ENCODE measurements around the gene MAP7.

Gene MAP7

DNA sequence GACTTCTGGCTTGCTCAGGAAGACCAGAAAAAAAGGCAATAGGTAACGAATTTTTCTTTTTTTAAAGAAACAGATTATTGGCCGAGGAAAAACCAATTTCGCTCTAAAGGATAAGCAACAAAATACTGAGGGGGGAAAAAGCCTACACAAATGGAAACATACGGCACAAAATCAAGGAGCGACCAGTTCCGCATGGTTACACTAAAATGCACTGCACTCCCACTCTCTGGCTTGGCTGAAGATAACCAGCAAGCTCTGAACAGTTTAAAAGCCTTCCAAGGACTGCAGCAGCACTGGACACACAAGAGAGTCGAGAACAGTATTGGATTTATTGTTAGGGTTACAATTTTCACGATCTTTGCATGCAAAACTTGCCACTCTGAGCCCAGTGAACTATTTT, 881 bp upstream of the MAP7 start:
- TF ChIP-seq CTCF (IDR thresholded peaks at IDR 0.05; ENCODE audit: control extremely low read depth, extremely low read depth, low read depth, missing control alignments) = no peak
- ChIA-PET CTCF (interaction anchor here (0.7 to 1.9 kb wide), 7 partner anchors 8 to 50 kb away, joined by 3 to 8 read pairs (median 3); no protein-coding TSS in a partner anchor), POLR2A (no interaction called here)
- no peak for DNase-seq (ENCODE audit: extremely low spot score)

- no peak for TF ChIP-seq CTCF (IDR thresholded peaks at IDR 0.05; ENCODE audit: control extremely low read depth, extremely low read depth, low read depth, missing control alignments)
- CTCF ChIA-PET = interaction anchor here (0.6 to 1.9 kb wide), 7 partner anchors 8 to 217 kb away, joined by 3 to 8 read pairs (median 4); no protein-coding TSS in a partner anchor
- DNase-seq (ENCODE audit: extremely low spot score) = peak; percentile 65
- POLR2A ChIA-PET = no interaction called here
Measured at GRCh38 chr6:136550045-136550329, 235 bp downstream of the MAP7 start.

- no peak for DNase-seq (ENCODE audit: extremely low spot score)
- TF ChIP-seq CTCF (IDR thresholded peaks at IDR 0.05; ENCODE audit: control extremely low read depth, extremely low read depth, low read depth, missing control alignments) = no peak
- POLR2A ChIA-PET = no interaction called here
- CTCF ChIA-PET = interaction anchor here (0.6 to 1.9 kb wide), 8 partner anchors 8 to 217 kb away, joined by 3 to 8 read pairs (median 4); no protein-coding TSS in a partner anchor
Measured at GRCh38 chr6:136549300-136550044, 750 bp downstream of the MAP7 start.

DNA sequence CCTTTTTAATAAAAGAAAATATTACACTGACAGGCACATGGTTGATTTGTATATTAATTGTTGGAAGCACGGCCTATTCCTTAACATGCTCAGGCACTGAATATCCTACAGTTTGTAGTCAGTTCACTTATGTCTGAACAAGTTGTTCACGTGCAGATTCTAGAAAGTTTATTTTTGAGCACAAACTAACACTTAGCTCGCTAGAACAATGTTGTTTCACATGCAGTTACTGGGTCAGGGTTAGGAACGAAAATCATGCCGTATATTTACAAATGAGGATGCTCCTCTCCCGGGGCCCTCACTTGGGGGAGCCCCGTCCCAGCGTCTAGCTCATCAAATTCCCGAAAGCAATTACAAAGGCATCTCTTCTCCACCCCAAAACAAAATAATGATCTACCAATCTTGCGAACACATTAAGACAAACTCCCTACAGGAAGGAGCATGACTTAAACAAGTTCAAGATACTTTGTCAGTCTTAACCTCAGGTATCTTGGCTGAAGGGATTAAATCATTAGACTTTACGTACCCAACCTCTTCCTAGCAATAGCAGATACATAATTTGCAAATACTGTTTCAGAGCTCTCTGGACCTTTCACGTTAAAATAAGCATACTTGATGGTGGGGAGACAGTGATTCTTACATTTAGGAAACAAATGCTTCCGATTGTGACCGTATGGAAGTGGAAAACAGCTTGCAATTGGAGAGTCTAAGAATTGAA, 1.5 kb downstream of the MAP7 start:
- DNase-seq (ENCODE audit: extremely low spot score) = no peak
- ChIA-PET CTCF (interaction anchor here (1.1 to 1.9 kb wide), 2 partner anchors 9 to 15 kb away, joined by 3 to 4 read pairs; no protein-coding TSS in a partner anchor), POLR2A (no interaction called here)
- TF ChIP-seq CTCF (IDR thresholded peaks at IDR 0.05; ENCODE audit: control extremely low read depth, extremely low read depth, low read depth, missing control alignments) = no peak

DNA sequence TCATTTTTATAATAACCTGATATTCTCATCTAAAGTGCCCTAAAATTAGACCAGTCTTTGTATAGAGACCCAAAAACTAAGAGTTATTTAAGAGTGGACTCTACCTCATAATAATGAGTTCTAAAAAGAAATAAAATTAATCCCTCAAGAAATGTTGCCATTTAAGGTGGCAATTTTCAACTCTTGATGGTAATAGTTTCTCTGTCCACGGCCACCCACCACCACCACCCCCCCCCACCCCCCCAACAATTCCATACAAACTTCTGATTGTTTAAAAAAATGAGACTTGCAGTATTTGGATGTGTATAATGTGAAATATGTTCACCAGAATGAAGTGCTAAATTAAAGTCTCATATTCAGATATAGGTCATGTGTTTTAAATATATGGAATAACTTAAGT, 2.4 kb downstream of the MAP7 start:
- ChIA-PET POLR2A (no interaction called here), CTCF (interaction anchor here (1.2 kb wide), 1 partner anchor 48 kb away, joined by 3 read pairs; no protein-coding TSS in a partner anchor)
- no peak for DNase-seq (ENCODE audit: extremely low spot score)
- TF ChIP-seq CTCF (IDR thresholded peaks at IDR 0.05; ENCODE audit: control extremely low read depth, extremely low read depth, low read depth, missing control alignments) = no peak

DNA sequence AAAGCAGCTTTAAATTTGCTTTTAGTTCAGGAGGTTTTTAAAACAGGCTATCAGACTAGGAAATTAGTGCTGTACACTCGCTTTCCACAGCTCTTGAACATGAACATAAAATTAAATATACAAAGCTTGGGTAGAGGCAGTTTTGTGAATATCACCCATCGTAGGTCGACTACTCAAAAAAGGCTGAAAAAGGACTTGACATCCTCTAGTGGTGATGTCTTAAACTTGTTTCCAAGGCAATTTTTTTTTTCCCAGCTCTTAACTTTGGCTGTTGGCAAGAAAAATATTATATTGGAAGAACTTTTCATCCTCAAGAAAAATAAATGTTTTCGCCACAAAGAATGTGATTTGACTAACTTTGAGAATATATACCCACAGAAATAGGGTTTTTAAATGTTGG, 2.9 kb downstream of the MAP7 start:
- CTCF ChIA-PET = interaction anchor here (0.7 to 1.2 kb wide), 3 partner anchors 9 to 48 kb away, joined by 3 read pairs; no protein-coding TSS in a partner anchor
- peak; percentile 38 for TF ChIP-seq CTCF (IDR thresholded peaks at IDR 0.05; ENCODE audit: control extremely low read depth, extremely low read depth, low read depth, missing control alignments)
- no peak for DNase-seq (ENCODE audit: extremely low spot score)
- POLR2A ChIA-PET = no interaction called here
